Measurements from ENCODE around the gene ARHGAP32.

Gene ARHGAP32

GRCh38 chr11:128942272-128942612 lies 249.9 kb downstream of the ARHGAP32 start:
- no peak overlapping the region for H3K4me3 ChIP-seq (ENCODE audit: low read length)

GRCh38 chr11:128941573-128942271 lies 250.4 kb downstream of the ARHGAP32 start:
- H3K4me3 ChIP-seq (ENCODE audit: low read length) = no peak overlapping the region
- DNase-seq (ENCODE audit: low read depth) = peak; percentile 79
- no peak for TF ChIP-seq CTCF (IDR thresholded peaks at IDR 0.05; ENCODE audit: insufficient read depth, low read depth, low read length, missing control alignments)

More at GRCh38 chr11:128942272-128942612, 249.9 kb downstream of the ARHGAP32 start:
- TF ChIP-seq CTCF (IDR thresholded peaks at IDR 0.05; ENCODE audit: insufficient read depth, low read depth, low read length, missing control alignments) = no peak
- DNase-seq (ENCODE audit: low read depth) = no peak

GRCh38 chr11:128941110-128941509 lies 251.0 kb downstream of the ARHGAP32 start:
- peak overlapping the region; percentile 5 for H3K4me3 ChIP-seq (ENCODE audit: low read length)
- DNase-seq (ENCODE audit: low read depth) = no peak
- TF ChIP-seq CTCF (IDR thresholded peaks at IDR 0.05; ENCODE audit: insufficient read depth, low read depth, low read length, missing control alignments) = no peak

GRCh38 chr11:128940603-128941002 lies 251.5 kb downstream of the ARHGAP32 start:
- peak; percentile 87 for DNase-seq (ENCODE audit: low read depth)
- TF ChIP-seq CTCF (IDR thresholded peaks at IDR 0.05; ENCODE audit: insufficient read depth, low read depth, low read length, missing control alignments) = no peak
- H3K4me3 ChIP-seq (ENCODE audit: low read length) = no peak overlapping the region

- DNase-seq (ENCODE audit: low read depth) = peak; percentile 85
- no peak overlapping the region for H3K4me3 ChIP-seq (ENCODE audit: low read length)
Measured at GRCh38 chr11:128940156-128940555, 252.0 kb downstream of the ARHGAP32 start.

GRCh38 chr11:128939591-128939990 lies 252.5 kb downstream of the ARHGAP32 start:
- H3K4me3 ChIP-seq (ENCODE audit: low read length) = no peak overlapping the region
- peak; percentile 46 for DNase-seq (ENCODE audit: low read depth)
- TF ChIP-seq CTCF (IDR thresholded peaks at IDR 0.05; ENCODE audit: insufficient read depth, low read depth, low read length, missing control alignments) = no peak

More at GRCh38 chr11:128940156-128940555, 252.0 kb downstream of the ARHGAP32 start:
- no peak for TF ChIP-seq CTCF (IDR thresholded peaks at IDR 0.05; ENCODE audit: insufficient read depth, low read depth, low read length, missing control alignments)
